SW480 (cell line): ENCODE data around the gene CR1L.
"Not testable (repeated sequence)": the region's sequence is repeated elsewhere in the genome, so short reads cannot be mapped to it uniquely, and the experiment has no call there.

Experiments
- DNase-seq: peaks from one replicate; pipeline ENCODE4 v3.0.0-alpha.2; 2016; ENCODE audit warnings: low spot score

The CR1L gene

DNA sequence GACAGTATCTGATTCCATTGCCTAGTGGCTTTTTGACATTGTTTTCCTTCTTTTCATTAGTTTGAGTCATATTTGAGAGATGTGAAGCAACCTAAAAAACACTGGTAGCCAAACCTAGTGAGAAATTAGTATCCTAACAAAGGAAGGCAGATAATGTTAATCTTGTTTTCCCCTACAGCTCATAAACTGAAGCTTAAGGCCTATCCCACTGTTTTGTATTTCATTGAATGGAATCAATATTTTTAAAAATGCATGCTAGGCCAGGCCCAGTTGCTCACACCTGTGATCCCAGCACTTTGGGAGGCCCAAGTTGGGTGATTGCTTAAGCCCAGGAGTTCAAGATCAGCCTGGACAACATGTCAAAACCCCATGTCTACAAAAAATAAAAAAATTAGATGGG lies 1.2 kb downstream of the CR1L start:
- DNase-seq: no peak

DNA sequence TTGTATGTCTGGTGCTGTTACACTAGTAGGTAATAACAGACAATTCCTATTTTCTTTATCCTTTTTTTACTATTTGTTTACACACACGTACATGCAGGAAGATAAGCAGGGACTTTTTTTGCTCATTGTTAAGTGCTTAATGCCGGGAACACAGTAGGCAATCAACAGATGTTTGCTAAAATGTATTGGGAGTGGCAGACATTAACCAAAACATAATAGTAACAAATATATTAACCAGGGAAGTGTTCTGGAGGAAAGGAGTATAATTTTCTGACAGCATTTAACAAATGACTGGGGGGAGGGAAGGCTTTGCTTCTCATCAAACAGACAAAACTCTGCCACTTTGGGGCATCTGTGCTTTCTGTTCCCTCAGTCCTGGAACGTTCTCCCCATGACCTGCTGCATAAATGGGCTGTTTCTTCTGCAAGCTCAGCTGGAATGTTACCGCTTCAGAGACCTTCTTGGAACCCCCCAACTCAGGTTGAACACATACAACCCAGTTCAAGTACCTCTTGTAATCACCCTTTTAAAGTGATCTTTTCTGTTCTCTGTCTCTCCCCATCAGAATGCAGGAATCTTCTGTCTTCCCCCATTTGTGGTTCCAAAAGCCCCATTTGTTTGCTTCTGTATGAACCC lies 2.1 kb downstream of the CR1L start:
- no peak for DNase-seq

DNA sequence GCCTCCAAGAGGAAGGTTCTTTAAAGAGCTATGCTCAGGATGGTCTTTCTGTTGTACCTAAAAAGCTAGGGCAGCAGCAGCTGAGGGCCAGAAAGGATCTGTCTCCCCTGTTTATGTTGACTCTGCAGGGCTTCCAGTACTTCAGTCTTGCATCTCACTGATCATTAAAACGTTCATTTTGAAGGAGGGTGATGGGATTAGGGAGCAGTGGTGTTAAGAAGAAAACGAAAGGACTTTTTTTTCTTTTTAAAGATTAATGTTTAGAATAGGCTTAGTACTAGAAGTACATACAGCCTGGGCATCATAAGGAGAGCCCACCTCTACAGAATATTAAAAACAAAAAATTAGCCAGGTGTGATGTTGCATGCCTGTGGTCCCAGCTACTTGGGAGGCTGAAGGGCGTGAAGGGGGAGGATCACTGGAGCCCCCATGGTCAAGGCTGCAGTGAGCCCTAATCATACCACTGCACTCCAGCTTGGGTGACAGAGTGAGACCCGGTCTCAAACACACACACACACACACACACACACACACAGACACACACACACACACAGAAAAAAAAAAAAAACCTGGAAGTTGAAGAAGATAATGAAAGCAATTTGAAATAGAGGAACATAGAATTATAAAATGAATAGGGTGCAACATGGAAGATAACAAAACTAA lies 2.9 kb downstream of the CR1L start:
- DNase-seq: no peak

DNA sequence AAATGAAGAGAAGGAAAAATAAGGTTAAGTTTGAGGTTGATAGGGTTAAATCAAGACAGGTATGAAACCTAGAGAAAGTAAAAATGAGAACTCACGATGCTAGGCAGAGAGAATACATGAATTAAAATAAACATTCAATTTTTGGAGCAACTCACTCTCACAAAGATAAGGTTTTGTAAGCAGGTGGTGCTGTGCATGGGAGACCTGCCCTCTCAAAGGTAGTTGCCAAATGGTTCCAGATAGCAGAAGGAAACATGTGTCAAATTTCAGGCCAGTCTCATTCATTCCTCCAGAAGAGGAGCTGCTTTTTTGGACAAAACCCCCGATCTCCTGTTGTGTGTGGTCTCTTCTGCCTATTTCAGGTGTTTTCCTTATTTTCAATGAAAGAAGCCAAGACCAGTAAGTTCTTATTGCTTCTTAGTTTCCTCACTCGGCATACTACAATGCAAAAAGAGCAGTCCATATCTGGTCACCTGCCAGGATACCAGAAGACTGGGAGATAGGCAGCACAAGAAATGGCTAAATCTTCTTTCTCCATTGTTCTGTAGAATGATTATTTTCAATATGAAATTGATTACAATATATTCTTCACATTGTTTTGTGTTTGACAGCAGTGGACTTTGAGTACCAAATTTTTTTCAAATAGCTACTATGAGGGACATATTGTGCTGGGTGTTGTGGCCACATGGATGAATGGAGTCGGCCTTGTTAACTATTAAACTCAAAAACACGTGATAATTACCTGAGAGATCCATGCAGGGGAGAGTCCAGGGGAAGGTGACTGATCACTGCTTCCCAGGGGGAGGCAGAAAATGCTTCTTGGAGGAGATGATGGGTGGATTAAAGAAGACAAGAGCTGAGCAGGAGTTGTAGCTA lies 3.6 kb downstream of the CR1L start:
- DNase-seq: no peak

DNA sequence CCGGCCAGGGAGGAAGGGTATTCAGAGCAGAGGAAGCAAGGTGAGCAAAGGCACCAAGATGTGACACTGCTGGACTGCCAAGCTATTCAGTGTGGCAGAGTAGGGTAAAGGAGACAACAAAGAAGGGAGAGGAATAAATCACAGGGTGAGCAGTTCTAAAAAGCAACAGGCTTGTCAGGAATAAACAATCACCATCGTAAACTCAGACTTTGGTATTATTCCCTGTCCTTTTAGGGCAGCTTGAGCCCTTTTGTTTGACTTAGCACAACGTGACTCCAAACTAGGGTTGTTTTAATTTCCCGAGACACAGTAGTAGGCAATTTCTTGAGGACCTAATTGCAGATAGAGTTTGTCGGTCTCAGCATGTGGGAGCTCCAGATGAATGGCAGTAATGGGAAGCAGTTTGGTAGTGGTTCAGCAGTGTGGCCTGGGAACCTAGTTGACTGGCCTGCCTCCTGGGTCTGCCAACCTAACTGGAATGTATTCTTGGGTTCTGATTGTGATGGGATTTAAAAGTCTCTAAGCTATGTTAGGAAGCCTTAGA lies 4.3 kb downstream of the CR1L start:
- DNase-seq: no peak

DNA sequence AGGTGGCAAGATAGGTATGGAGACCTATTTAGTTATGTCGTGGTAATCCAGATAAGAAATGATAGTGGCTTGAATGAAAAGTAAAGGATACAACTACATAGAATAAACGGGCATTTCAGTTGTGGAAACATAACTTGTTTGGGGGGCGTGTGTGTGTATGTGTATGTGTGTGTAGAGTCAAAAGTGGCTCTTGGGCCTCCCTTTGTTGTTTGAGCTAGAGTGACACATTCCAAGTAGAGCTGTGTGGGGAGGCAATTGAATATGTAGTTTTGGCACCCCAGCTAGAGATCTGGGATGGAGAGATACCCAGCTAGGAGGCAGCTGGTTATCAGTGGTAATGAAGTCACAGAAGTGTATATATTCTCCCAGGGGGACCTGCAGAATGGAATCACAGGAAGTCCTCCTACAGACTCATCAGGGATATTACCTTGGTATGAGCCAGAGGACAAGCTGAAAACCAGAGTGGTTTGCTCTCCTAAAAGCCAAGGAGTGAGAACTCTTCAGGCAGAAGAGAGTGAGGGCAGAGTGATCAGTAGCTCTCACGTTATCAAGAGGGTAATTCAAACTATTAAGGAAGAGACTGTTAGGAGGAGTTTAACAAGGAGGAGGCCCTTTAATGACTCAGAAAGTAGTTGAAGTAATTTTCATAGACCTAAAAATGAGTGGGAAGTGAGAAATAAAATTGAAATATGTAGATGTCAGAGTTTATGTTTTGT lies 5.1 kb downstream of the CR1L start:
- DNase-seq: no peak

DNA sequence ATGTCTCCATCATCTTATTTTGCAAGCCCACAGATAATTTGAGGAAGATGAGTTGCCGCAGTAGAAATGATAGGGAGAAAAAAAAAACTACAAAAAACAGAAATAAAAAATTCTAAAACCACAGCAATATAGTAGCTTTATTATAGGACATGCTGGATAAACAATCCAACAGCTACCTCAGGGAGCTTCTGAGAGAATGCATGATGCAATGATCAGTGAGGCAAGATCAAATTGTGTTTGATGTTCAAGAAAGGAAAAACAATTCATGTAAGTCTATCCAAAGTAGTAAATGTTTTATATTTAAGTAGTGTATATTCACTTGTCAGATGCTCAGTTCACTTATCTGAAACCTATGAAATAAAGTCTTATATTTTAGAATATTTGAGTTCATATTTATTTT lies 6.7 kb downstream of the CR1L start:
- no peak for DNase-seq

DNA sequence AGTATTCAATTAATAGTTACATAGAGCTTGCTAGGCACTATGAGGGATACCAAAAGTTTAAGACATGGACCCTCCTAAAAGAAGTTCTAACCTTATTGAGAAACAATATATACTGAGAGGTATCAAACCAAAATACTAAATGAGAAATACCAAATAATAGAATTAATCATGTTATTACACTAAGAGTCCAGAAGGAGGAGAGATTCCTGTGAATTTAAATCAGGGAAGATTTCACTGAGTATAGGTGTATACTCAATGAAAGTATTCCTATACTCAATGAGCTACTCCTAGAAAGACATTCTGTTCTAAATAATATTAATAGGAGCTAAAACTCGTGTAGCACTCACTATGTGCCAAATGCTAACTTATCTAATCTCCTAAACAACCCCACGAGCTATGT lies 9.4 kb downstream of the CR1L start:
- DNase-seq: no peak

DNA sequence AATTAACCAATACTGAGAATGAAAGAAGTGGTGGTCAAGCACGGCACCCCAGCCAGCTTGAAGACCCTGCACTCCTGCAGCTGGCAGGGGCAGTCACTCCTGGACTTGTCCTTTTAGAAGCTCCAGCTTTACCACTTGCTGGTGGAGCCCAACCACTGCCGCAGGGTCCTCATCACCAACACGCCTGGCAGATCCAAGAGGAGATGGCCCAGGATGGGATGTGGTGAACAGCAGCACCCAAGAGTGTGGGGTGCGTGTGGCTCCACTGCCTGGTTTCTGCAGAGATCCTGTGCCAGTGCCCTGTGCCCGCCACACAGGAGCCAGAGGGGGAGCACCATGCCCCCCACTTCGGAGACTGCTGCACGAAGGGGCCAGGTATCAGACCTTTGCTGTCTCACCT lies 13.5 kb downstream of the CR1L start:
- no peak for DNase-seq

DNA sequence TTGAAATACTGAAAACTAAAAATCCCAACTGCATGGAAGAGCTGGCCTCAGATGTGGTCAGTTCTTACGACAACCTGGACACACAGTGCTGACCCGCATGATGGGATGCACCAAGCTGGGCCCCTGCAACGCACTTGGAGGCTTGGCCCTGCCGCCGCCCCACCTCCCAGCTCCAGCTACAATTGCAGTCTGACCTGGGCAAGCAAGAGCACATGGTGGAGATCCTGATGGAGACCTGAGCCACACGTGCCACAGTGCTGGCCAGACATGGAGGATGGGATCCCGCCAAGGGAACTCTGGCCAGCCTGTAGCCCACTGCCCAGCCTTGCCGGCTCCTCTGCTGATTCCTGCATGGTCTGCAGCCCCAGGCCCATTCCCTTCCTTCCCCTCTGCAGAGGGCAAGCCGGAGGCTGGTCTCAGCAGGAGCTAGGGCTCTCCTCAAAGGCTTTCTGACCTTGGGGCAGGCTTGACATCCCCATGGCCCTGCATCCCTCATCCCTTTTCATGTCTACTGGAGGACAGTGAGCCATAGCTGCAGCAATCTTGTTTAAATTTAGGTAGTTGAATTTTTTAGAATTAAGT lies 14.1 kb downstream of the CR1L start:
- DNase-seq: no peak

DNA sequence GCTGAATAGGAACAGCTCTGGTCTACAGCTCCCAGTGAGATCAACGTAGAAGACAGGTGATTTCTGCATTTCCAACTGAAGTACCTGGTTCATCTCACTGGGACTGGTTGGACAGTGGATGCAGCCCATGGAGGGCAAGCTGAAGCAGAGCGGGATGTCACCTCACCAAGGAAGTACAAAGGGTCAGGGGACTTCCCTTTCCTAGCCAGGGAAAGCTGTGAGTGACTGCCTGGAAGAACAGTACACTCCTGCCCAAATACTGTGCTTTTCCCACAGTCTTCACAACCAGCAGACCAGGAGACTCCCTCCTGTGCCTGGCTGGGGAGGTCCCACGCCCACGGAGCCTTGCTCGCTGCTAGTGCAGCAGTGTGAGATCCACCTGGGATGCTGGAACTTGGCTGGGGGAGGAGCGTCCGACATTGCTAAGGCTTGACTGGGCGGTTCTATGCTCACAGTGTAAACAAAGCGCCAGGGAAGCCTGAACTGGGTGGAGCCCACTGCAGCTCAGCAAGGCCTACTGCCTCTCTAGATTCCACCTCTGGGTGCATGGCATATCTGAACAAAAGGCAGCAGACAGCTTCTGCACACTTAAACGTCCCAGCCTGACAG lies 14.7 kb downstream of the CR1L start:
- DNase-seq: peak; percentile 41

DNA sequence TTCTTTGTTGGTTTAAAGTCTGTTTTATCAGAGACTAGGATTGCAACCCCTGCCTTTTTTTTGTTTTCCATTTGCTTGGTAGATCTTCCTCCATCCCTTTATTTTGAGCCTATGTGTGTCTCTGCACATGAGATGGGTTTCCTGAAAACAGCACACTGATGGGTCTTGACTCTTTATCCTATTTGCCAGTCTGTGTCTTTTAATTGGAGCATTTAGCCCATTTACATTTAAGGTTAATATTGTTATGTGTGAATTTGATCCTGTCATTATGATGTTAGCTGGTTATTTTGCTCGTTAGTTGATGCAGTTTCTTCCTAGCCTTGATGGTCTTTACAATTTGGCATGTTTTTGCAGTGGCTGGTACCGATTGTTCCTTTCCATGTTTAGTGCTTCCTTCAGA lies 16.5 kb downstream of the CR1L start:
- not testable (repeated sequence) for DNase-seq

DNA sequence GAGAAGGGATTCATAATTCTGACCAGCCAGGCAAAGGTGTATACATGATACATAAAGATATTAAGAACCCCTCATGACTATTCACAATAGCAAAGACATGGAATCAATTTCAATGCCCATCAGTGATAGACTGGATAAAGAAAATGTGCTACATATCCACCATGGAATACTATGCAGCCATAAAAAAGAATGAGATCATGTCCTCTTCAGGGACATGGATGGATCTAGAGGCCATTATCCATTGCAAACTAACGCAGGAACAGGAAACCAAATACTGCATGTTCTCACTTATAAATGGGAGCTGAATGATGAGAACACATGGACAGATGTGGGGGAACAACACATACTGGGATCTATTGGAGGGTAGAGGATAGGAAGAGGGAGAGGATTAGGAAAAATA lies 21.4 kb downstream of the CR1L start:
- DNase-seq: no peak

DNA sequence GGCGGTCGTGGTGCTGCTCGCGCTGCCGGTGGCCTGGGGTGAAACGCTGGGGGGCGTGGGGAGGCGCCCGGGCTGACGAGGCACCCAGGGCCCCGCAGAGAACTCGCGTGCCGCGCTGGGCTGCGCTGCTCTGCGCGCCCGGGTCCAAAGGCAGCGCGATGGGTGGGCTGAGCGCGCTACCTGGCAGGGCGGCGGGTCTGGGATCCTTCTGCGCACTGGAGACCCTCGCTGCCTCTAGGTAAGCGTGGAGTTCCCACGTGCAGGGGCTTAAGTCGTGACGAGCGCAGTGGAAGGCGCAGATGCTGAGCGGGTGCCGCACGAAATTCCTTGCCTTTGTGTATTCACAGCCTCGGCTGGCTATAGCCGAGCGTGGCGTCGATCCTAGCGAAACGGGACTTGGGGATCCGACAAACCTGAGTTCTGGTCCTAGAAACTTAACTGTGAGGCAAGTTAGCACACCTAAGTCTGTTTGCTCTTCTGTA lies 24.6 kb downstream of the CR1L start:
- no peak for DNase-seq

DNA sequence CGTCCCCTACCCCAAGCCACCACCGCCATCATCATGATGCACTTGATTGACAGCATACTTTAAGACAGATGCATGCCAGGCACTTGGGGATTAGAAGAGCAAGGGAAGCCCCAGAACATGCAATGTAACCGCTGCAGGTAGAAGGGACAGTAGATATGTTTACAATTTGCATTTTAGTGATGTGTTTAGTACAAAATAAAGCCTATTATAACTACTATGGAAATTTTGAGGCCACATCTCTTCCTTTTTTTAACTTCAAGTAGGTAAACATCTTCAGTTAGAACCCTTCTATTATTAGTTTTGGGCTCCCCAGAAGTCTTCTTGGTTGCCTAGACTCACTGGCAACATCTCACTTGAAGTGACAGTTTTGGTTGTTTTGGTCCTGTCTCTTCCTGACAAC lies 25.3 kb downstream of the CR1L start:
- DNase-seq: no peak

DNA sequence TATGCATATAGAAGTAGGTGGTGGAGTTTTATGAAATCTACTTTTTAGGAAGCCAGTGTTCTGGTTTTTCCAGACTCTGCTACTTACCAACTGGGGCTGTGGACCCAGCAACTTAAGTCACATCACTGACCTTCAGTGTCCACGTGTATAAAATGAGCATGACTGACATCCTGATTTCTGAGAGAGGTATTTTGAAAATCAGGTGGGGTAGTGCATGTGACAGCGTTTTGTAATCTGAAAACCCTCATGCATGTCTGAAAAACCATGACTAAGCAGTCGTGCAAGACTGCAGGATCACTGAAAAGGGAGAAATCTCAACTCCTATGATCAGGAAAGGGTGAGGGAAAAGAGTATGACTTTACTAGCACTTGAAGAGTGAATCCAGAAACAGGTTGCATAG lies 26.1 kb downstream of the CR1L start:
- no peak for DNase-seq

DNA sequence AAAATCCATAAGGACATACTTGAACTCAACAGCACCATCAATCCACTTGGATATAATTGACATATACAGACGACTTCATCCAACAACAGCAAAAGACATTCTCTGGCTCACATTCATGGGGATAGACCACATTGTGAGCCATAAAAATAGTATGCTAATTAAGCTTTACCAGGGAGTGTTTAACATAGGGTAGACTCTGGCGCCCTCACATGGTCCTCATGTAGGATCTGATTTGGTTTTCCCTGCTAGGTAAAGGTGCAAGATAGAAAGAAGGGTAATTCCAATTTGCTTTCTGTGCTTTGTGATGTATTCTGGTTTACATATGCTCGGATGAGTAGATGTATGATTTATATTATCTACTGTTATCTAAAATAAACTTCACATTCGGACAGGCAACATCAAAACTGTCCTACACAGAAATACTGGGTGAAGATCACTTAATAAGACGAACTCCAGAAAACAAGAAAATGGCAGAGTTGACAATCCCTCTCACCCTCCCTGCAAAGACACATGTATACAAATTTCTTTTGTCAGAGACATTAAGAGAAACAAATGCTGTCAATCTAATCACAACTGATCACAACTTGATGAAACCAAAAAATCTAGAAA lies 27.7 kb downstream of the CR1L start:
- DNase-seq: peak; percentile 84

DNA sequence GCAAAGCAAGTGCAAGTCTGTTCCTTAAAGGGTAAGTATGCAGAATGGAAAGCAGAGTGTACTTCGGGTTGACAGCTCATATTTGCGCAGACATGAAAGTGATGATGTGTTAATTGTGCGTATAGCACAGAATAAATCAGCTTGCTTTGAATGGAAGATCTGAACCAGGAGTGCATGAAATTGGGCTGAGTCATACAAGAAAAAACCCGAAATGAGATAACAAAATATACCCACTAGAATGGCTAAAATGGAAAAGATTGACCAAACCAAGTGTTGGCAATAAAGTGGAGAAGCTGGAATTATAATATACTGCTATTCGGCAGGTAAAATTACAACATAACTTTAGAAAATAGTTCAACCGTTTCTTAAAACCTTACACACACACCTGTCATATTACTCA lies 28.5 kb downstream of the CR1L start:
- DNase-seq: no peak

DNA sequence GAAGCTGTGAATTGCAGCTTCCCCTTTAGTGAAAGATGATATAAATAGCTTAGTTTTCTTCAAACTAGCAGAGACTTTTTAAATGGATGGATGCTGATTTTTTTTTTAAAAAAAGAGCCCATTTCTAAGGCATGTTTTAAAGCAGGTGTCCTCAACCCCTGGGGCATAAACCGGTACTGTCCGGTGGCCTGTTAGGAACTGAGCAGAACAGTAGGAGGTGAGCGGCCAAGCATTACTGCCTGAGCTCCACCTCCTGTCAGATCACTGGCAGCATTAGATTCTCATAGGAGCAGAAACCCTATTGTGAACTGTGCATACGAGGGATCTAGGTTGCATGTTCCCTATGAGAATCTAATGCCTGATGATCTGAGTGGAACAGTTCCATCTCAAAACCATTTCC lies 31.2 kb downstream of the CR1L start:
- no peak for DNase-seq

DNA sequence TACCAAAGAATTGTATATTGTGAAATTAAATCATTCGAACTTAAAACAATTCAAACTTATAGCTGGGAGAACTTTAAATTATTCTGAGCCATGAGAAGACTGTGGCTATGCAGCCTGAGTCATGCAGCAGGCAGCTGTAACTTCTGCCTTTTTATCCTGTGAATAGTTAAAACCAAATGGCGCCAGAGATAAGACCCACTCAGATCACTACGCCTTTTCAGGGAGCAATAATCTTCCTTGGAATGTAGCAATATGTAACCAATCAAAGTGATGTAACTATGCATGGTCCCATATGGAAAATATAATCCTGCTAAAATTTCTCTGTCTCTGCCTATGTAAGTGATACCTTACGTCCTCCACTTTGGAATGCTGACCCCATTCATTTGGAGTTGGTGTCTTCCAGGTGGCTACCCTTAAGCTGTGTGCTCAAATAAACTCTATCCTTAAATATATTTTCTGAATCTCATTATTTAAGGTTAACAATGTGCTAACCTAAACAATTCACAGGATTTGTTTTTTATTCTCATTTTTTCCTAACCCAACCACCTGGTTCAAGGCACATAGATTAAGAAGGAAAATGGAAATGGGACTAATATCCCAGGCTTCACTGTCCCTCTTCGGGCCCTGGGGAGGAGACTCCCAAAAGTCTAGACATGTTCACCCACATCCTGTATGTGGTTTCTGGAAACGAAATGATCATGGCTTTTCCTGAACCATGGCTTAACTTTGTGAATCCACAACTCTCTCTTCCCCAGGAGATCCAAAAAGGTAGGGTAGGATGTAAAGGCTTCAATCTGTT lies 35.9 kb downstream of the CR1L start:
- DNase-seq: not testable (repeated sequence)
